ENCODE measurements around the gene UNC13C. TPM values are rescaled to one million over a fixed set of nuclear protein-coding genes. Genes with fewer than 3 reads are reported as not detected.

The UNC13C gene
- total RNA-seq, 6 experiments from 2014 or later = not detected

DNA sequence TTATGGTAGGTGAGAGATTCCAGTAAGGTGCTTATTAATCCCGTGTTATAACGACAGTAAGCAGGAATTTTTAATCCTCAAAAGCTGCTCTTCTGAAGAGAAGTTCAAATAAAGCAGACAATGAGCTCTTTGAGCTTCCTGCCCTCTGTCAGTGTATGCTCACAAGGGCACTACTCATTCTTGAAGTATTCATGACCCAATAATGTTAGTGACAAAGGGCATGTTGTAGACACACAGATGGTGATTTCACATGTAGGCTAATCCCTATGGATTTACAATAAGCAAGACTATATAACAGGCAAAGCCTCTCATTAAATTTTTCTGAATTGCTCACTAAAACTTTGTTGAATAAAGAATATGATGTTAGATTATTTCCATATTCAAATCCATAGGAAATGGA lies 639.9 kb downstream of the UNC13C start:
- H3K9me3 ChIP-seq = no peaks in the 10 kb centered on the region
- no peaks in the 10 kb centered on the region for H3K27me3 ChIP-seq
- WGBS (ENCODE audit: insufficient coverage, low coverage, low lambda C conversion rate, missing lambda C conversion rate) = 65% methylated on average over 2 of the region's 2 CpGs
- H3K4me1 ChIP-seq = no peaks in the 10 kb centered on the region
- no peak overlapping the region for H3K4me3 ChIP-seq
- intact Hi-C loops (cut with DNase I) = no loop called here
- H3K27ac ChIP-seq = no peak overlapping the region
- no peak for TF ChIP-seq POLR2A (IDR thresholded peaks at IDR 0.05)
- TF ChIP-seq, protein P1, sequence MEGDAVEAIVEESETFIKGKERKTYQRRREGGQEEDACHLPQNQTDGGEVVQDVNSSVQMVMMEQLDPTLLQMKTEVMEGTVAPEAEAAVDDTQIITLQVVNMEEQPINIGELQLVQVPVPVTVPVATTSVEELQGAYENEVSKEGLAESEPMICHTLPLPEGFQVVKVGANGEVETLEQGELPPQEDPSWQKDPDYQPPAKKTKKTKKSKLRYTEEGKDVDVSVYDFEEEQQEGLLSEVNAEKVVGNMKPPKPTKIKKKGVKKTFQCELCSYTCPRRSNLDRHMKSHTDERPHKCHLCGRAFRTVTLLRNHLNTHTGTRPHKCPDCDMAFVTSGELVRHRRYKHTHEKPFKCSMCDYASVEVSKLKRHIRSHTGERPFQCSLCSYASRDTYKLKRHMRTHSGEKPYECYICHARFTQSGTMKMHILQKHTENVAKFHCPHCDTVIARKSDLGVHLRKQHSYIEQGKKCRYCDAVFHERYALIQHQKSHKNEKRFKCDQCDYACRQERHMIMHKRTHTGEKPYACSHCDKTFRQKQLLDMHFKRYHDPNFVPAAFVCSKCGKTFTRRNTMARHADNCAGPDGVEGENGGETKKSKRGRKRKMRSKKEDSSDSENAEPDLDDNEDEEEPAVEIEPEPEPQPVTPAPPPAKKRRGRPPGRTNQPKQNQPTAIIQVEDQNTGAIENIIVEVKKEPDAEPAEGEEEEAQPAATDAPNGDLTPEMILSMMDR (IDR thresholded peaks at IDR 0.05) = no peak
- ATAC-seq (no peak), DNase-seq (no peak)
- H3K36me3 ChIP-seq = no peaks in the 10 kb centered on the region

DNA sequence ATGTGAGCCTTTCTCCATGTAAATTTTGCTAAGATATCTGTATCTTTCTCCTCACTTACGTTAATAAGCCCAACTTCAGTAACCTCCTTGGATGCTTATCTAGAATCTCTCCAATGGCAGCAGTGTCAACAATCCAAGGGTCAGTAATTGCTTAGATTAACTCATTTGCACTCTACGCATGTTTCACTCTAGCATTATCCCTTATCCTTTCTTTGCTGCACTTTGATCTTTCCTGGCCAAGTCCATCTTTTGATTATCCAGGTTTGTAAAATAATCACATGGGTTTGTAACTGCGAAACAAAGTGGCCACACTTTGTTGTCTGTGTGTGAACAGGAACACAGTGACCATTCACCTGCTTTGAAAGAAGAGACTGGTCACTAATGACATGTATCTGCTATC lies 640.9 kb downstream of the UNC13C start:
- H3K36me3 ChIP-seq = no peaks in the 10 kb centered on the region
- no peak overlapping the region for H3K27ac ChIP-seq
- DNase-seq = no peak
- no peaks in the 10 kb centered on the region for H3K9me3 ChIP-seq
- H3K27me3 ChIP-seq = no peaks in the 10 kb centered on the region
- TF ChIP-seq POLR2A (IDR thresholded peaks at IDR 0.05) = no peak
- TF ChIP-seq, protein P1 (IDR thresholded peaks at IDR 0.05) = no peak
- WGBS (ENCODE audit: insufficient coverage, low coverage, low lambda C conversion rate, missing lambda C conversion rate) = 24% methylated on average over 3 of the region's 3 CpGs
- intact Hi-C loops (cut with DNase I) = no loop called here
- no peak for ATAC-seq
- H3K4me3 ChIP-seq = no peak overlapping the region
- no peaks in the 10 kb centered on the region for H3K4me1 ChIP-seq

DNA sequence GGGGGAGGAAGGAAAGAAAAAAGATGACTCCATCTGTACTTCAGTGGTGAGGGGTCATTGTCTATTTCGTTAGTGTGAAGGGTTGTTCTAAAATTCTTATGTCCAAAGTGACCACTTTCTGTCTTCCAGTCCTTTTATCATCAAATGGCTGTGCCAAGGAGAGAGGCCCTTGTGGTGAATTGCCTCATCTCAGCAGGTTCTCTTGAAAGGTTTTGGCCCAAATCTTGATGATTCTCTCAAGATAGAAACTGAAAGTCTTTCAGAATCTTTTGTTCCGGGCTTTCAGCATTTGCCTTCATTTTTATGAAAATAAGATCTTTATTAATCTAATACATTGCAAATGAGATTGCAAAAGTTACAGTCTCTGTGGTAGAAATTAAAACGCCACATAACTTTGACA lies 642.7 kb downstream of the UNC13C start:
- Histone ChIP-seq H3K36me3 (no peaks in the 10 kb centered on the region), H3K9me3 (no peaks in the 10 kb centered on the region), H3K4me1 (no peaks in the 10 kb centered on the region), H3K4me3 (no peak overlapping the region), H3K27me3 (no peaks in the 10 kb centered on the region), H3K27ac (no peak overlapping the region)
- TF ChIP-seq POLR2A (IDR thresholded peaks at IDR 0.05) = no peak
- DNase-seq = no peak
- no peak for ATAC-seq
- intact Hi-C loops (cut with DNase I) = no loop called here
- WGBS (ENCODE audit: insufficient coverage, low coverage, low lambda C conversion rate, missing lambda C conversion rate) = 43% methylated on average over 3 of the region's 3 CpGs

DNA sequence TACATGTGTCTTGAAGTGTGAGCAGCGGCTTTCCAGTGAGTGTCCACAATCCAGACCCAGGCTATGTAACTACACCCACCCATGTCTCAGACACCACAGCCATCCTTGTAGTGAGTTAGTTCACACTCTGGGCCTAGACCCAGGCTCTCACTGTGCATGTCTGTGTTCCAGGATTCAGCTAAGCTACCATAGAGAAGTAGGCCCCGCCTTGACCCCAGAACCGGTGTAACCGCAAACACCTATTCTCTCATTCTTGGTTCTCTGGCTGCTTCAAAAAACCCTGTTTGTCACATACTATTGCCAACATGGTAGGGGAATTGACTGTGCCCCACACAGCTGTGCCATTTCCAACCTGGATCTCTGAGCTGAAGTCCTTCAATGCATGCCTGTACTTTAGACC lies 657.9 kb downstream of the UNC13C start:
- intact Hi-C loops (cut with DNase I) = no loop called here
- no peak for DNase-seq

DNA sequence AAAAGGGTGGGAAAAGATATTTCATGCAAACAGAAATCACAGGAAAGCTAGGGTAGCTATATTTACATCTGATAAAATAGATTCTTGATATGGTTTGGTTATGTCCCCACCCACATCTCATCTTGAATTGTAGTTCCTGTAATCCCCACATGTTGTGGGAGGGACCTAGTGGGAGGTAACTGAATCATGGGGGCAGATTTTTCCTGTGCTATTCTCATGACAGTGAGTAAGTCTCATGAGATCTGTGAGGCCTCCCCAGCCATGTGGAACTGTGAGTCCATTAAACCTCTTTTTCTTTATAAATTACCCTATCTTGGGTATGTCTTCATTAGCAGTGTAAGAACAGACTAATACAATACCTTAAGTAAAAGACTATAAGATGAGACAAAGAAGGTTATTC lies 660.4 kb downstream of the UNC13C start:
- intact Hi-C loops (cut with DNase I) = no loop called here
- DNase-seq = no peak
- Histone ChIP-seq H3K4me1 (no peaks in the 10 kb centered on the region), H3K9me3 (no peaks in the 10 kb centered on the region), H3K27me3 (no peaks in the 10 kb centered on the region), H3K36me3 (no peaks in the 10 kb centered on the region), H3K27ac (no peak overlapping the region), H3K4me3 (no peak overlapping the region)
- TF ChIP-seq, protein P1 (IDR thresholded peaks at IDR 0.05) = no peak
- no peak for TF ChIP-seq POLR2A (IDR thresholded peaks at IDR 0.05)
- no peak for ATAC-seq

More for the DNA sequence above, 657.9 kb downstream of the UNC13C start:
- Histone ChIP-seq H3K36me3 (no peaks in the 10 kb centered on the region), H3K9me3 (no peaks in the 10 kb centered on the region), H3K4me1 (no peaks in the 10 kb centered on the region), H3K27me3 (no peaks in the 10 kb centered on the region), H3K27ac (no peak overlapping the region), H3K4me3 (no peak overlapping the region)
- WGBS (ENCODE audit: insufficient coverage, low coverage, low lambda C conversion rate, missing lambda C conversion rate) = 94% methylated on average over 3 of the region's 4 CpGs
- no peak for ATAC-seq
- no peak for TF ChIP-seq POLR2A (IDR thresholded peaks at IDR 0.05)
- TF ChIP-seq, protein P1 (IDR thresholded peaks at IDR 0.05) = no peak
